Left ventricle myocardium inferior (tissue), 1 donor: ENCODE data around the gene RGS6. TPM values are rescaled to one million over a fixed set of nuclear protein-coding genes. Genes with fewer than 3 reads are reported as not detected.

Experiments
- DNase-seq: peaks from one replicate; pipeline ENCODE4 v3.0.0-alpha.2; 2020
- H3K27ac ChIP-seq: fragments of 200-600 bp; replicated peaks from 2 replicates; pipeline ENCODE4 v1.8.0; 2021
- H3K27me3 ChIP-seq: fragments of 200-600 bp; 2 replicates; pipeline ENCODE4 v1.8.0; 2021; ENCODE audit warnings: low read depth
- H3K36me3 ChIP-seq: fragments of 200-600 bp; 2 replicates; pipeline ENCODE4 v1.8.0; 2021
- H3K4me1 ChIP-seq: fragments of 200-600 bp; 2 replicates; pipeline ENCODE4 v1.8.0; 2021
- H3K4me3 ChIP-seq: fragments of 200-600 bp; 2 replicates; pipeline ENCODE4 v1.8.0; 2021; ENCODE audit warnings: mild to moderate bottlenecking, moderate library complexity
- H3K9me3 ChIP-seq: fragments of 200-600 bp; replicated peaks from 2 replicates; pipeline ENCODE4 v1.8.0; 2021
- intact Hi-C: fragments of 100-400 bp; cut with micrococcal nuclease; formaldehyde crosslinking; loops from one replicate; pipeline ENCODE4 v1.11.0; 2022
- total RNA-seq: library from RNA; stranded (reverse); fragmentation: NEBNext Ultra II Directional; extraction: Animal tissue kit (Norgen Biotek cat#: 25700); gene quantifications from one replicate; pipeline ENCODE4 v1.2.1, GENCODE V29; 2021
- TF ChIP-seq, protein P1 (sequence below): fragments of 200-600 bp; IDR thresholded peaks from 2 replicates; pipeline ENCODE4 v1.8.0; 2021; ENCODE audit warnings: antibody characterized with exemption, mild to moderate bottlenecking, borderline replicate concordance
- donor health status: DM: no; HTN: yes; CAD: no; lungs with severe emphysema.

Gene RGS6
- total RNA-seq, 1 donor from 2014 or later: 23.0 TPM

GRCh38 chr14:72401101-72401625 lies 468.9 kb downstream of the RGS6 start:
- Histone ChIP-seq H3K27ac (no peak overlapping the region), H3K27me3 (no peaks in the 10 kb centered on the region), H3K9me3 (no peaks in the 10 kb centered on the region), H3K36me3 (no peaks in the 10 kb centered on the region), H3K4me1 (no peaks in the 10 kb centered on the region), H3K4me3 (no peak overlapping the region)
- intact Hi-C loops: no loop called here
- TF ChIP-seq, protein P1, sequence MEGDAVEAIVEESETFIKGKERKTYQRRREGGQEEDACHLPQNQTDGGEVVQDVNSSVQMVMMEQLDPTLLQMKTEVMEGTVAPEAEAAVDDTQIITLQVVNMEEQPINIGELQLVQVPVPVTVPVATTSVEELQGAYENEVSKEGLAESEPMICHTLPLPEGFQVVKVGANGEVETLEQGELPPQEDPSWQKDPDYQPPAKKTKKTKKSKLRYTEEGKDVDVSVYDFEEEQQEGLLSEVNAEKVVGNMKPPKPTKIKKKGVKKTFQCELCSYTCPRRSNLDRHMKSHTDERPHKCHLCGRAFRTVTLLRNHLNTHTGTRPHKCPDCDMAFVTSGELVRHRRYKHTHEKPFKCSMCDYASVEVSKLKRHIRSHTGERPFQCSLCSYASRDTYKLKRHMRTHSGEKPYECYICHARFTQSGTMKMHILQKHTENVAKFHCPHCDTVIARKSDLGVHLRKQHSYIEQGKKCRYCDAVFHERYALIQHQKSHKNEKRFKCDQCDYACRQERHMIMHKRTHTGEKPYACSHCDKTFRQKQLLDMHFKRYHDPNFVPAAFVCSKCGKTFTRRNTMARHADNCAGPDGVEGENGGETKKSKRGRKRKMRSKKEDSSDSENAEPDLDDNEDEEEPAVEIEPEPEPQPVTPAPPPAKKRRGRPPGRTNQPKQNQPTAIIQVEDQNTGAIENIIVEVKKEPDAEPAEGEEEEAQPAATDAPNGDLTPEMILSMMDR: no peak
- no peak for DNase-seq

GRCh38 chr14:72401632-72402376 lies 469.6 kb downstream of the RGS6 start:
- DNase-seq: no peak

DNA sequence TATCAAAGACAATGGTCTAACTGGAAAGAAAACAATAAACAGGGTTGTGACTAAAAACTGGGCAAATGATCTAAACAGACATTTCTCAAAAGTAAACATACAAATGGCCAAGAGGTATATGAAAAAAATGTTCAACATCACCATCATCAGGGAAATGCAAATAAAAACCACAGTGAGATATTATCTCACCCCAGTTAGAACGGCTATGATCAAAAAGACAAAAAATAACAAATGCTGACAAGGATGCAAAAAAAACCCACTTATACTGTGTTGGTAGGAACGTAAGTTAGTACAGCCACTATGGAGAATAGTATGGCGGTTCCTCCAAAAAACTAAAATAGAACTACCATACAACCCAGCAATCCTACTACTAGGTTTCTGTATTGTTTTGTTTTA lies 470.1 kb downstream of the RGS6 start:
- Histone ChIP-seq H3K4me1 (no peaks in the 10 kb centered on the region), H3K36me3 (no peaks in the 10 kb centered on the region), H3K27me3 (no peaks in the 10 kb centered on the region), H3K4me3 (no peak overlapping the region), H3K9me3 (no peaks in the 10 kb centered on the region), H3K27ac (no peak overlapping the region)
- intact Hi-C loops: no loop called here
- TF ChIP-seq, protein P1: no peak
- DNase-seq: no peak

More at GRCh38 chr14:72401632-72402376, 469.6 kb downstream of the RGS6 start:
- Histone ChIP-seq H3K4me3 (no peak overlapping the region), H3K27ac (no peak overlapping the region), H3K27me3 (no peaks in the 10 kb centered on the region), H3K9me3 (no peaks in the 10 kb centered on the region), H3K4me1 (no peaks in the 10 kb centered on the region), H3K36me3 (no peaks in the 10 kb centered on the region)
- intact Hi-C loops: no loop called here
- TF ChIP-seq, protein P1: no peak

- intact Hi-C loops: no loop called here
- TF ChIP-seq, protein P1: no peak
- no peak overlapping the region for H3K27ac ChIP-seq
- H3K27me3 ChIP-seq: no peaks in the 10 kb centered on the region
- no peak for DNase-seq
- H3K36me3 ChIP-seq: no peaks in the 10 kb centered on the region
- peaks cover 8% of the 10 kb centered on the region for H3K9me3 ChIP-seq
- H3K4me3 ChIP-seq: no peak overlapping the region
- H3K4me1 ChIP-seq: peaks cover 5% of the 10 kb centered on the region
Measured at GRCh38 chr14:72404106-72404774, 472.0 kb downstream of the RGS6 start.

DNA sequence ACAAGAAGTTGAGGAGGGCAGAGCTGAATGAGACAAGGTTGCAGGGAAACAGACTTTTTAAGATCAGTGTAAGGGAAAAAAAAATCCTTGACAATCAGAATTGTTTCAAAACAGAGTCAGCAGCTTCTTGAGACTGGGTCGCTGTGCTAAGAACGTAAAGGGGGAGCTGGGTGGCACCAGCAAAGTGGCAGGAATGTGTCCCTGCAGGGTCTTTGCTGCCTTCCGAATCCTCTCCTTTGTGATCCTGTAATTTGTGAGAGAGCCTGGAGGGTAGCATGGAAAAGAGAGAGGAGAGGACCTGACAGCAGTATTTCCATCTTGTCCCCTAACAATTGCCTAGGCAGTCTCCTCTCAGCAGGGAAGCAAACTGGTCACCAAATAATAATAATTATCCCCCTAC lies 472.8 kb downstream of the RGS6 start:
- Histone ChIP-seq H3K4me1 (peaks cover 5% of the 10 kb centered on the region), H3K27me3 (no peaks in the 10 kb centered on the region), H3K36me3 (no peaks in the 10 kb centered on the region), H3K9me3 (peaks cover 13% of the 10 kb centered on the region), H3K4me3 (no peak overlapping the region), H3K27ac (no peak overlapping the region)
- TF ChIP-seq, protein P1: no peak
- intact Hi-C loops: no loop called here
- no peak for DNase-seq
